ENCODE data around the gene ZNF211. TPM values are rescaled to one million over a fixed set of nuclear protein-coding genes. Genes with fewer than 3 reads are reported as not detected.

Gene ZNF211
- 11.0 to 13.1 TPM (median 12.6 TPM) in 3 replicates for total RNA-seq
- long read RNA-seq, partial matches to known transcripts: 3 of 16 reads
- long read RNA-seq, other reads (novel, unspliced or antisense): 7 of 16 reads

GRCh38 chr19:57632987-57633831 lies at the start of gene ZNF211:
TSS of gene ZNF211 (plus strand) at chr19:57633168. CDS start at chr19:57633347, 179 bp downstream.
- H3K4me3 Mint-ChIP-seq (ENCODE audit: unreplicated experiment): peak within 1 kb of the TSS; percentile 84
- peak; percentile 13 for TF ChIP-seq CTCF (IDR thresholded peaks at IDR 0.05)
- no peaks in the 10 kb centered on the region for H3K27me3 Mint-ChIP-seq (ENCODE audit: low read depth)
- H3K27ac Mint-ChIP-seq (ENCODE audit: unreplicated experiment): peak within 1 kb of the TSS; percentile 80
- DNase-seq (ENCODE audit: low spot score): peak; percentile 95
- H3K9me3 Mint-ChIP-seq (ENCODE audit: low read depth): peaks cover 29% of the 10 kb centered on the region
- peaks cover 34% of the 10 kb centered on the region for H3K36me3 Mint-ChIP-seq (ENCODE audit: low read depth)
- H3K4me1 Mint-ChIP-seq (ENCODE audit: low read depth): peaks cover 18% of the 10 kb centered on the region

- H3K9me3 Mint-ChIP-seq (ENCODE audit: low read depth): peaks cover 58% of the 10 kb centered on the region
- TF ChIP-seq CTCF (IDR thresholded peaks at IDR 0.05): peak; percentile 52
- peak; percentile 92 for DNase-seq (ENCODE audit: low spot score)
- peaks cover 22% of the 10 kb centered on the region for H3K4me1 Mint-ChIP-seq (ENCODE audit: low read depth)
- peak within 1 kb of the TSS; percentile 86 for H3K27ac Mint-ChIP-seq (ENCODE audit: unreplicated experiment)
- peaks cover 36% of the 10 kb centered on the region for H3K36me3 Mint-ChIP-seq (ENCODE audit: low read depth)
- no peaks in the 10 kb centered on the region for H3K27me3 Mint-ChIP-seq (ENCODE audit: low read depth)
- peak within 1 kb of the TSS; percentile 95 for H3K4me3 Mint-ChIP-seq (ENCODE audit: unreplicated experiment)
These were observed 49.2 kb upstream of the ZNF211 start, which contains the start of gene ZIK1 for GRCh38 chr19:57583521-57584416. TSS of gene ZIK1 (plus strand) at chr19:57584145. CDS start at chr19:57584357, 212 bp downstream.

GRCh38 chr19:57587529-57587928 lies 45.4 kb upstream of the ZNF211 start:
- H3K9me3 Mint-ChIP-seq (ENCODE audit: low read depth): peaks cover 73% of the 10 kb centered on the region
- no peak overlapping the region for H3K4me3 Mint-ChIP-seq (ENCODE audit: unreplicated experiment)

GRCh38 chr19:57599377-57599760 lies 33.6 kb upstream of the ZNF211 start:
- H3K9me3 Mint-ChIP-seq (ENCODE audit: low read depth): peaks cover 31% of the 10 kb centered on the region
- H3K4me3 Mint-ChIP-seq (ENCODE audit: unreplicated experiment): peak overlapping the region; percentile 79
- no peaks in the 10 kb centered on the region for H3K27me3 Mint-ChIP-seq (ENCODE audit: low read depth)
- DNase-seq (ENCODE audit: low spot score): no peak
- no peak for TF ChIP-seq CTCF (IDR thresholded peaks at IDR 0.05)
- H3K4me1 Mint-ChIP-seq (ENCODE audit: low read depth): peaks cover 15% of the 10 kb centered on the region
- H3K27ac Mint-ChIP-seq (ENCODE audit: unreplicated experiment): no peak overlapping the region
- H3K36me3 Mint-ChIP-seq (ENCODE audit: low read depth): peaks cover 13% of the 10 kb centered on the region

More at GRCh38 chr19:57587529-57587928, 45.4 kb upstream of the ZNF211 start:
- H3K4me1 Mint-ChIP-seq (ENCODE audit: low read depth): peaks cover 19% of the 10 kb centered on the region
- peaks cover 66% of the 10 kb centered on the region for H3K36me3 Mint-ChIP-seq (ENCODE audit: low read depth)
- DNase-seq (ENCODE audit: low spot score): no peak
- no peak for TF ChIP-seq CTCF (IDR thresholded peaks at IDR 0.05)
- H3K27ac Mint-ChIP-seq (ENCODE audit: unreplicated experiment): no peak overlapping the region
- H3K27me3 Mint-ChIP-seq (ENCODE audit: low read depth): no peaks in the 10 kb centered on the region
